ENCODE data around the gene COA1.
"Not testable (repeated sequence)": the region's sequence is repeated elsewhere in the genome, so short reads cannot be mapped to it uniquely, and the experiment has no call there.

The COA1 gene

GRCh38 chr7:43729214-43729923 is at the start of gene COA1:
Gene COA1, minus strand, starts transcription at chr7:43729523. Its CDS starts 80,909 bp downstream, at chr7:43648614.
- DNase-seq (ENCODE audit: low read depth): peak; percentile 85

- DNase-seq (ENCODE audit: low read depth): not testable (repeated sequence)
Measured at GRCh38 chr7:43778293-43779044, 49.1 kb upstream of the COA1 start.

GRCh38 chr7:43775255-43775654 is 45.9 kb upstream of the COA1 start:
- DNase-seq (ENCODE audit: low read depth): not testable (repeated sequence)

- not testable (repeated sequence) for DNase-seq (ENCODE audit: low read depth)
Measured at GRCh38 chr7:43773268-43773667, 43.9 kb upstream of the COA1 start.

- no peak for DNase-seq (ENCODE audit: low read depth)
Measured at GRCh38 chr7:43771573-43771972, 42.2 kb upstream of the COA1 start.

GRCh38 chr7:43771128-43771527 is 41.8 kb upstream of the COA1 start:
- DNase-seq (ENCODE audit: low read depth): no peak

- no peak for DNase-seq (ENCODE audit: low read depth)
Measured at GRCh38 chr7:43769791-43770465, 40.6 kb upstream of the COA1 start.

GRCh38 chr7:43769281-43769680 is 40.0 kb upstream of the COA1 start:
- no peak for DNase-seq (ENCODE audit: low read depth)

GRCh38 chr7:43768887-43769272 is 39.6 kb upstream of the COA1 start:
- DNase-seq (ENCODE audit: low read depth): no peak

GRCh38 chr7:43768201-43768886 is 39.0 kb upstream of the COA1 start:
- DNase-seq (ENCODE audit: low read depth): no peak

- DNase-seq (ENCODE audit: low read depth): no peak
Measured at GRCh38 chr7:43767311-43767710, 38.0 kb upstream of the COA1 start.

GRCh38 chr7:43766564-43766963 is 37.2 kb upstream of the COA1 start:
- DNase-seq (ENCODE audit: low read depth): no peak

- DNase-seq (ENCODE audit: low read depth): no peak
Measured at GRCh38 chr7:43764807-43765491, 35.6 kb upstream of the COA1 start.

GRCh38 chr7:43764039-43764761 is 34.9 kb upstream of the COA1 start:
- DNase-seq (ENCODE audit: low read depth): no peak

- no peak for DNase-seq (ENCODE audit: low read depth)
Measured at GRCh38 chr7:43763183-43763582, 33.9 kb upstream of the COA1 start.

- no peak for DNase-seq (ENCODE audit: low read depth)
Measured at GRCh38 chr7:43761938-43762692, 32.8 kb upstream of the COA1 start.

- no peak for DNase-seq (ENCODE audit: low read depth)
Measured at GRCh38 chr7:43761382-43761781, 32.1 kb upstream of the COA1 start.

- DNase-seq (ENCODE audit: low read depth): no peak
Measured at GRCh38 chr7:43760861-43761260, 31.5 kb upstream of the COA1 start.

- DNase-seq (ENCODE audit: low read depth): peak; percentile 15
Measured at GRCh38 chr7:43758822-43759683, 29.7 kb upstream of the COA1 start.

Measured in stromal cell of bone marrow (primary cell).